Caco-2 (cell line): ENCODE results near the gene OR51I1. TPM values are rescaled to one million over a fixed set of nuclear protein-coding genes. Genes with fewer than 3 reads are reported as not detected.

Experiments
- BruUV-seq: library from RNA; stranded (reverse); fragments of 400-500 nt; replicated peaks from 2 replicates; lab custom pipeline; 2021; lab: Mats Ljungman, UMichigan
- CTCF ChIA-PET: fragments of 300-600 bp; sonication (Branson Sonifier 250); formaldehyde crosslinking; loops from one replicate; lab custom pipeline; 2022; ENCODE audit warnings: antibody characterized with exemption; lab: Charles Lee
- POLR2A ChIA-PET: fragments of 300-600 bp; sonication (Branson Sonifier 250); formaldehyde crosslinking; loops from one replicate; lab custom pipeline; 2022; ENCODE audit warnings: antibody characterized with exemption; lab: Charles Lee
- DNase-seq, 2 experiments: peaks; one replicate each; pipeline versions ENCODE4 v3.0.0 to v3.0.0-alpha.2; 2020 to 2022
- H3K27me3 ChIP-seq: replicated peaks from 2 replicates; pipeline ENCODE4 v1.6.0; 2011; ENCODE audit warnings: low read length; ENCODE audit not compliant: control insufficient read depth, insufficient read depth
- H3K36me3 ChIP-seq: 2 replicates; pipeline ENCODE4 v1.5.1; 2011; ENCODE audit warnings: low read length; ENCODE audit not compliant: control insufficient read depth, insufficient read depth
- H3K4me1 ChIP-seq: fragments of 250-450 bp; sonication (Bioruptor Pico); 2 replicates; pipeline ENCODE4 v1.5.1; 2020; ENCODE audit warnings: mild to moderate bottlenecking
- H3K4me3 ChIP-seq: 2 replicates; pipeline ENCODE4 v1.5.1; 2011; ENCODE audit warnings: low read depth, mild to moderate bottlenecking, control low read depth, low read length
- H3K9me3 ChIP-seq: fragments of 250-450 bp; sonication (Bioruptor Pico); 2 replicates; pipeline ENCODE4 v1.5.1; 2020; ENCODE audit warnings: mild to moderate bottlenecking, moderate library complexity
- H3K27ac Mint-ChIP-seq: one replicate; pipeline ENCODE4 v1.8.0; 2022; ENCODE audit warnings: mixed read lengths; ENCODE audit not compliant: unreplicated experiment
- H3K27me3 Mint-ChIP-seq: one replicate; pipeline ENCODE4 v1.8.0; 2022; ENCODE audit warnings: mixed read lengths; ENCODE audit not compliant: insufficient read depth, unreplicated experiment
- H3K36me3 Mint-ChIP-seq: one replicate; pipeline ENCODE4 v1.8.0; 2022; ENCODE audit warnings: mild to moderate bottlenecking, mixed read lengths; ENCODE audit not compliant: insufficient read depth, unreplicated experiment
- H3K4me1 Mint-ChIP-seq: one replicate; pipeline ENCODE4 v1.8.0; 2022; ENCODE audit warnings: low read depth, mixed read lengths; ENCODE audit not compliant: unreplicated experiment
- H3K4me3 Mint-ChIP-seq: one replicate; pipeline ENCODE4 v1.8.0; 2022; ENCODE audit warnings: mild to moderate bottlenecking, moderate library complexity, mixed read lengths; ENCODE audit not compliant: unreplicated experiment
- H3K9me3 Mint-ChIP-seq: one replicate; pipeline ENCODE4 v1.8.0; 2022; ENCODE audit warnings: mixed read lengths; ENCODE audit not compliant: unreplicated experiment
- CTCF ChIP-seq, 2 experiments: fragments of 200-600 bp in 1 of 2; IDR thresholded peaks; 1 replicate in 1 of 2; 2 replicates in 1 of 2; pipeline versions ENCODE4 v1.5.1 to v1.8.0; 2011 to 2022; ENCODE audit warnings: antibody characterized with exemption in 1 of 2, control low read depth in 1 of 2, inconsistent platforms in 1 of 2, low read depth in 1 of 2, low read length in 1 of 2, mild to moderate bottlenecking in 1 of 2, moderate library complexity in 1 of 2; ENCODE audit not compliant: insufficient read depth in 1 of 2, severe bottlenecking in 1 of 2, unreplicated experiment in 1 of 2
- intact Hi-C: fragments of 100-400 bp; cut with micrococcal nuclease; formaldehyde crosslinking; loops from one replicate; pipeline ENCODE4 v1.10.0; 2022; ENCODE audit not compliant: unreplicated experiment
- total RNA-seq: library from RNA; stranded (reverse); gene quantifications from 2 replicates; pipeline ENCODE4 v1.2.3, GENCODE V29; 2022

OR51I1 gene
- total RNA-seq, 1 experiment from 2014 or later = not detected

DNA sequence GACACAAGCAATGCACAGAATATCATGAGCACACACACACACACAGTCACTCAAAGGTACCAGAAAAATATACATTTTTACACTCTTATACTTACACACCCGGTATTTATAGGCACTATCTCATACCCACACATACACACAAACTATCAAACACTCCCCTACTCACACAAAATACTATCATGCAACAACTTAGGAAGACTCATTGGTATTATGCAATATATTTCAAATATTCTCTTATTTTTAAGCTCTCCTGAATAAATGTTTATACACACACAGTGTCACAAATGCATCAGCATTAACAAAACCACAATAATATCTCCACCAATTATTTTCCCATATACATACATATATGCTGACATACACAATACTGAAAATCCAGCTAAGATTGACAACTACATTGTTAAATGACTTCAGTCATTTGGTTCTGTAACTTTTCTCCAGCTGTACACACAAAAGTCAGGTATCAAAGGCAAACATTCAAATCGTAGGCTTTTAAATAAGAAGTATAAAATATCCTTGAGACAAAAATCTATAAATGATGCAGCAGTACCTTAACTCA, 2.6 kb upstream of the OR51I1 start:
- Mint-ChIP-seq H3K36me3 (no peaks in the 10 kb centered on the region), H3K27me3 (peaks cover 17% of the 10 kb centered on the region), H3K4me1 (no peaks in the 10 kb centered on the region), H3K4me3 (no peak overlapping the region), H3K27ac (no peak overlapping the region), H3K9me3 (no peaks in the 10 kb centered on the region)
- Histone ChIP-seq H3K27me3 (no peaks in the 10 kb centered on the region), H3K9me3 (no peaks in the 10 kb centered on the region), H3K4me1 (no peaks in the 10 kb centered on the region), H3K4me3 (no peak overlapping the region), H3K36me3 (no peaks in the 10 kb centered on the region)
- DNase-seq = no peak
- ChIA-PET POLR2A (no interaction called here), CTCF (no interaction called here)
- TF ChIP-seq CTCF (IDR thresholded peaks at IDR 0.05; ENCODE audit: insufficient read depth in 1 of 2, low read depth in 1 of 2, low read length in 1 of 2, severe bottlenecking in 1 of 2, unreplicated experiment in 1 of 2) = no peak
- intact Hi-C loops = no loop called here
- BruUV-seq = no TSS peak

DNA sequence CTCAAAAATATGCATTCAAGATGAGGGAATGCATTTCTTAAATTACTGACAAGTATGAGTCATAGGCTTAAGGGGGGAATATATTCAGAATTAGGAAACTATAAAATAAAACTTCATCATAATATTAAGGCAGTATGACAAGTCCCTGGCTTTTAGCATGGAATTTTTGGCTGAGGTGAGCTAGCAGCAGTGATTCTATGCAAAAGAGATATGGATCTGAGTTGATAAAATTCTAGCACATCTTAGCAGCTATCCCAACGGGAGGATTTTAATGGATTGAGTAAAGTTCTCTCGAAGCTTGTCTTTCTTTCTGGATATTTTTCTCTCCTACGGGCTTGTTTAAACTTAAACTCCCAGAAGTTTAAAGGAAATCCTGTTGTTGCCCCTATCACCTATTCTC, 18.2 kb downstream of the OR51I1 start:
- DNase-seq = no peak
- no peak overlapping the region for H3K27ac Mint-ChIP-seq
- Histone ChIP-seq H3K27me3 (no peaks in the 10 kb centered on the region), H3K36me3 (no peaks in the 10 kb centered on the region), H3K4me3 (no peak overlapping the region), H3K4me1 (peaks cover 5% of the 10 kb centered on the region; the same call in 1 of the 2 replicates), H3K9me3 (no peaks in the 10 kb centered on the region)
- TF ChIP-seq CTCF (IDR thresholded peaks at IDR 0.05; ENCODE audit: insufficient read depth in 1 of 2, low read depth in 1 of 2, low read length in 1 of 2, severe bottlenecking in 1 of 2, unreplicated experiment in 1 of 2) = no peak
- no peaks in the 10 kb centered on the region for H3K36me3 Mint-ChIP-seq
- no peaks in the 10 kb centered on the region for H3K9me3 Mint-ChIP-seq
- ChIA-PET CTCF (no interaction called here), POLR2A (no interaction called here)
- BruUV-seq = no TSS peak
- peaks cover 7% of the 10 kb centered on the region for H3K4me1 Mint-ChIP-seq
- H3K27me3 Mint-ChIP-seq = peaks cover 7% of the 10 kb centered on the region
- intact Hi-C loops = no loop called here
- no peak overlapping the region for H3K4me3 Mint-ChIP-seq

DNA sequence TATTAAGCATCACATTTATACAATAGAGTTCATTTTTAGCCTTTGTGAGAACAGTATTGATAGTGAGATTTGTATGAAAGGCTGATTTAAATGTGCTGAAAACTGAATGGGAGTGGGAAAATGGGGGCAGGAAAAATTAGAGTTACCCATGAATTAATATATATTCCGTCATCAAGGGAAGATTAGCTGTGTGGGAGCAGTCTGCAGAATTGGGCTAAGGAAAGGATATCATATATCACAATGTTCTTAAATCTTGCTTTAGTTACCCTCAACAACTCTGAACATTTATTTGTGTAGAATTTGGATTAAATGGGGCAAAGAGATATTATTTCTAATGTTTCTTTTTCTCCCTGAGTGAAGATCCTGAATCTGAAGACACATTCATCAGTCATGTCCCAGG, 19.5 kb downstream of the OR51I1 start, which contains the start of gene OR51Q1:
TSS of gene OR51Q1 (plus strand) at position 301 of the 400 bp plus-strand sequence. CDS start at position 391, 90 bp downstream.
- Mint-ChIP-seq H3K4me1 (peaks cover 1% of the 10 kb centered on the region), H3K36me3 (no peaks in the 10 kb centered on the region), H3K27me3 (peaks cover 7% of the 10 kb centered on the region), H3K9me3 (no peaks in the 10 kb centered on the region), H3K27ac (no peak within 1 kb of the TSS), H3K4me3 (no peak within 1 kb of the TSS)
- ChIA-PET POLR2A (no interaction called here), CTCF (no interaction called here)
- no peak for TF ChIP-seq CTCF (IDR thresholded peaks at IDR 0.05; ENCODE audit: insufficient read depth in 1 of 2, low read depth in 1 of 2, low read length in 1 of 2, severe bottlenecking in 1 of 2, unreplicated experiment in 1 of 2)
- no peak for DNase-seq
- Histone ChIP-seq H3K4me1 (peaks cover 5% of the 10 kb centered on the region; the same call in 1 of the 2 replicates), H3K36me3 (no peaks in the 10 kb centered on the region), H3K27me3 (no peaks in the 10 kb centered on the region), H3K9me3 (no peaks in the 10 kb centered on the region), H3K4me3 (no peak within 1 kb of the TSS)
- BruUV-seq = no TSS peak
- intact Hi-C loops = no loop called here
